Measurements from ENCODE around the gene CNNM1.

DNA sequence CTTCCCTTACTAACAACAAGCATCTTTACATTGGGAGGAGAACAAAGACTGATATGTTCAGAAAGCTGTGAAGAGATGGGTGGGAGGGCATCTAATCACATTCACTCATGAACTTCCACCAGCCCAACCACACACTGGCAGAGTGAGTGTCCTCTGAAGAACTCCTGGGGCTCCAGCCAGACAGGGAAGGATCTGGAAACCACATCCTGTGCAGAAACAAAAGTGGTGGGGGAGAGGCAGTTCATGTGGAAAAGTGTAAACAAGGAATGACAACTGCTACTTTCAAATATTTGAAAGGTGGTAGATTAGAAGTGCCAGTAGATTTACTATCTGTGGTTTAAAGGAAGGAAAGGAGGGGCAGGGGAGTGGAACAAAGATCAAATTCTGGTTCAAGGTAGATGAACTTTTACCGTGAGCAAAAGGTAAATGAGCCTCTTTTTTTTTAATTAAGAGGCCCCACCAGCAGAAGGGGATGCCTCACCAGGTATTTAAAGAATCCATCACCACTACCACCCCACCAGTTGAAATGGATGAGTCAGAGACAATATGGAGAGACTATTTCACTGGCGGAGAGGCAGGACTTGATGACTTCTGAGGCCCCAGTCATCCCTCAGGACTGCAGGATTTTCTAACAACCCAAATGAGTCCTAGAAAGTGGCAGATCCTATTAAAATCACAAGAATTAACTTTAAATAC, 66.7 kb downstream of the CNNM1 start:
- TF ChIP-seq, protein P1, sequence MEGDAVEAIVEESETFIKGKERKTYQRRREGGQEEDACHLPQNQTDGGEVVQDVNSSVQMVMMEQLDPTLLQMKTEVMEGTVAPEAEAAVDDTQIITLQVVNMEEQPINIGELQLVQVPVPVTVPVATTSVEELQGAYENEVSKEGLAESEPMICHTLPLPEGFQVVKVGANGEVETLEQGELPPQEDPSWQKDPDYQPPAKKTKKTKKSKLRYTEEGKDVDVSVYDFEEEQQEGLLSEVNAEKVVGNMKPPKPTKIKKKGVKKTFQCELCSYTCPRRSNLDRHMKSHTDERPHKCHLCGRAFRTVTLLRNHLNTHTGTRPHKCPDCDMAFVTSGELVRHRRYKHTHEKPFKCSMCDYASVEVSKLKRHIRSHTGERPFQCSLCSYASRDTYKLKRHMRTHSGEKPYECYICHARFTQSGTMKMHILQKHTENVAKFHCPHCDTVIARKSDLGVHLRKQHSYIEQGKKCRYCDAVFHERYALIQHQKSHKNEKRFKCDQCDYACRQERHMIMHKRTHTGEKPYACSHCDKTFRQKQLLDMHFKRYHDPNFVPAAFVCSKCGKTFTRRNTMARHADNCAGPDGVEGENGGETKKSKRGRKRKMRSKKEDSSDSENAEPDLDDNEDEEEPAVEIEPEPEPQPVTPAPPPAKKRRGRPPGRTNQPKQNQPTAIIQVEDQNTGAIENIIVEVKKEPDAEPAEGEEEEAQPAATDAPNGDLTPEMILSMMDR (IDR thresholded peaks at IDR 0.05; ENCODE audit: insufficient read depth, low read depth, low read length), result no peak
- TF ChIP-seq EZH2 (IDR thresholded peaks at IDR 0.05; ENCODE audit: insufficient read depth, low read length), result no peak

All from astrocyte (in vitro differentiated cells and primary cell).